H1 (cell line): ENCODE measurements around the gene ACTG1. TPM values are rescaled to one million over a fixed set of nuclear protein-coding genes. Genes with fewer than 3 reads are reported as not detected.

Experiments used
- CTCF ChIA-PET: fragments of 300-600 bp; sonication (Branson Sonifier 250); formaldehyde crosslinking; loops from one replicate; lab custom pipeline; 2021; ENCODE audit not compliant: partially characterized antibody; lab: Charles Lee
- POLR2A ChIA-PET: fragments of 300-600 bp; sonication (Branson Sonifier 250); formaldehyde crosslinking; loops from one replicate; lab custom pipeline; 2021; ENCODE audit warnings: inconsistent platforms; ENCODE audit not compliant: partially characterized antibody; lab: Charles Lee
- DNase-seq, 2 experiments: peaks; one replicate each; pipeline versions ENCODE4 v3.0.0 to v3.0.0-alpha.2; 2010 to 2022; ENCODE audit warnings: low spot score in 2 of 2, low read depth in 1 of 2, mixed read lengths in 1 of 2
- FAIRE-seq: peaks from 2 replicates; lab custom pipeline; 2011; peaks lifted over from hg19 to GRCh38; lab: Jason Lieb, UNC
- H2AFZ ChIP-seq: 2 replicates; pipeline ENCODE4 v1.8.1; 2012; ENCODE audit warnings: low read length, inconsistent platforms
- H2AK5ac ChIP-seq: 2 replicates; pipeline ENCODE4 v1.6.1; 2013; ENCODE audit warnings: low read depth, low read length
- H2BK120ac ChIP-seq: replicated peaks from 2 replicates; pipeline ENCODE3; 2013; ENCODE audit warnings: low read depth, low read length, inconsistent platforms
- H2BK12ac ChIP-seq: 2 replicates; pipeline ENCODE4 v1.6.1; 2013; ENCODE audit warnings: low read depth, low read length
- H2BK15ac ChIP-seq: 2 replicates; pipeline ENCODE4 v1.6.1; 2013; ENCODE audit warnings: low read length
- H2BK20ac ChIP-seq: 2 replicates; pipeline ENCODE4 v1.6.1; 2013; ENCODE audit warnings: low read length
- H2BK5ac ChIP-seq: 2 replicates; pipeline ENCODE4 v1.6.1; 2013; ENCODE audit warnings: low read depth, low read length
- H3K14ac ChIP-seq: 2 replicates; pipeline ENCODE4 v1.6.1; 2013; ENCODE audit warnings: inconsistent platforms; ENCODE audit not compliant: insufficient read length
- H3K18ac ChIP-seq: 2 replicates; pipeline ENCODE4 v1.6.1; 2013; ENCODE audit warnings: low read length; ENCODE audit errors: extremely low read depth
- H3K23ac ChIP-seq: 2 replicates; pipeline ENCODE4 v1.6.1; 2013; ENCODE audit warnings: inconsistent platforms; ENCODE audit not compliant: insufficient read length
- H3K23me2 ChIP-seq: 2 replicates; pipeline ENCODE4 v1.6.1; 2013; ENCODE audit warnings: low read depth, low read length
- H3K27ac ChIP-seq: 2 replicates; pipeline ENCODE4 v1.6.1; 2011; ENCODE audit warnings: low read depth, low read length, inconsistent platforms
- H3K27me3 ChIP-seq, 4 experiments: replicated peaks in 1 of 4; 1 replicate in 1 of 4; 2 replicates in 3 of 4; pipeline versions ENCODE4 v1.6.1 to v1.8.1; 2011 to 2013; ENCODE audit warnings: low read length in 3 of 4, mild to moderate bottlenecking in 3 of 4, inconsistent platforms in 2 of 4, mixed read lengths in 2 of 4, moderate library complexity in 1 of 4; ENCODE audit not compliant: control insufficient read depth in 3 of 4, insufficient read depth in 3 of 4; ENCODE audit errors: extremely low read depth in 1 of 4
- H3K36me3 ChIP-seq, 4 experiments: 2 replicates each; pipeline versions ENCODE4 v1.6.1 to v1.8.1; 2011 to 2013; ENCODE audit warnings: mild to moderate bottlenecking in 4 of 4, low read length in 3 of 4, moderate library complexity in 2 of 4, control low read depth in 1 of 4, inconsistent platforms in 1 of 4; ENCODE audit not compliant: insufficient read depth in 4 of 4, control insufficient read depth in 2 of 4
- H3K4ac ChIP-seq: replicated peaks from 2 replicates; pipeline ENCODE3; 2013; ENCODE audit warnings: low read length, low read depth, mixed read lengths, inconsistent platforms; ENCODE audit not compliant: insufficient read length
- H3K4me1 ChIP-seq, 4 experiments: replicated peaks in 1 of 4; 1 replicate in 1 of 4; 2 replicates in 3 of 4; pipeline versions ENCODE4 v1.6.1 to v1.8.1; 2011 to 2013; ENCODE audit warnings: low read length in 3 of 4, inconsistent platforms in 2 of 4, mixed read lengths in 1 of 4; ENCODE audit not compliant: insufficient read depth in 4 of 4, control insufficient read depth in 3 of 4
- H3K4me2 ChIP-seq, 2 experiments: 2 replicates each; pipeline versions ENCODE4 v1.6.1 to v1.8.1; 2011 to 2013; ENCODE audit warnings: low read depth in 2 of 2, low read length in 2 of 2, control low read depth in 1 of 2, inconsistent platforms in 1 of 2, mild to moderate bottlenecking in 1 of 2; ENCODE audit not compliant: insufficient read depth in 1 of 2
- H3K4me3 ChIP-seq, 4 experiments: fragments of 200-600, 300-600 bp in 1 of 4; sonication (generic), shearing (Covaris generic), sonication (Bioruptor Twin) in 1 of 4; 2 replicates each; pipeline versions ENCODE4 v1.5.1 to v1.8.1; 2011 to 2016; ENCODE audit warnings: low read length in 4 of 4, low read depth in 3 of 4, control low read depth in 2 of 4, inconsistent platforms in 2 of 4, mild to moderate bottlenecking in 2 of 4, mixed read lengths in 1 of 4, moderate library complexity in 1 of 4; ENCODE audit not compliant: insufficient read depth in 2 of 4; ENCODE audit errors: extremely low read depth in 1 of 4
- H3K56ac ChIP-seq: replicated peaks from 2 replicates; pipeline ENCODE3; 2013; ENCODE audit warnings: low read depth, mild to moderate bottlenecking, mixed read lengths, low read length, inconsistent platforms; ENCODE audit not compliant: insufficient read length
- H3K79me1 ChIP-seq: 2 replicates; pipeline ENCODE4 v1.6.1; 2013; ENCODE audit warnings: low read depth, low read length, control low read depth
- H3K79me2 ChIP-seq, 2 experiments: 2 replicates each; pipeline versions ENCODE4 v1.6.1 to v1.8.1; 2012 to 2013; ENCODE audit warnings: low read length in 2 of 2, mild to moderate bottlenecking in 2 of 2, inconsistent platforms in 1 of 2; ENCODE audit not compliant: insufficient read depth in 2 of 2, control insufficient read depth in 1 of 2
- H3K9ac ChIP-seq, 4 experiments: replicated peaks in 1 of 4; 1 replicate in 1 of 4; 2 replicates in 3 of 4; pipeline versions ENCODE4 v1.6.1 to v1.8.1; 2011 to 2013; ENCODE audit warnings: low read depth in 3 of 4, low read length in 3 of 4, control low read depth in 2 of 4, mild to moderate bottlenecking in 2 of 4, moderate library complexity in 2 of 4, inconsistent platforms in 1 of 4; ENCODE audit errors: extremely low read depth in 1 of 4
- H3K9me3 ChIP-seq, 2 experiments: 2 replicates each; pipeline versions ENCODE4 v1.6.1 to v1.8.1; 2012 to 2013; ENCODE audit warnings: mild to moderate bottlenecking in 2 of 2, moderate library complexity in 2 of 2, control low read depth in 1 of 2, inconsistent platforms in 1 of 2, low read depth in 1 of 2, low read length in 1 of 2, mixed read lengths in 1 of 2; ENCODE audit not compliant: insufficient read depth in 2 of 2
- H4K20me1 ChIP-seq, 2 experiments: replicated peaks in 1 of 2; 2 replicates each; pipeline versions ENCODE3 to v1.8.1; 2011 to 2013; ENCODE audit warnings: inconsistent platforms in 2 of 2, low read length in 2 of 2, mild to moderate bottlenecking in 1 of 2; ENCODE audit not compliant: insufficient read depth in 2 of 2, control insufficient read depth in 1 of 2
- H4K5ac ChIP-seq: 2 replicates; pipeline ENCODE4 v1.6.1; 2013; ENCODE audit warnings: low read length, low read depth, mixed read lengths, inconsistent platforms; ENCODE audit not compliant: insufficient read length
- H4K8ac ChIP-seq: 2 replicates; pipeline ENCODE4 v1.8.0; 2013; ENCODE audit warnings: mild to moderate bottlenecking, moderate library complexity, low read length, inconsistent platforms; ENCODE audit not compliant: insufficient read depth; ENCODE audit errors: extremely low read depth
- H4K91ac ChIP-seq: replicated peaks from 2 replicates; pipeline ENCODE3; 2013; ENCODE audit warnings: low read length, mixed read lengths, inconsistent platforms; ENCODE audit not compliant: insufficient read length
- CREB1 ChIP-seq: IDR thresholded peaks from 2 replicates; pipeline ENCODE4 v1.6.1; 2012; ENCODE audit warnings: inconsistent platforms
- EP300 ChIP-seq, 2 experiments: IDR thresholded peaks; 1 replicate in 1 of 2; 2 replicates in 1 of 2; pipeline ENCODE4 v1.6.1; 2011 to 2012; ENCODE audit warnings: low read depth in 2 of 2, low read length in 2 of 2, mild to moderate bottlenecking in 2 of 2, borderline replicate concordance in 1 of 2, inconsistent platforms in 1 of 2, moderate library complexity in 1 of 2
- GABPA ChIP-seq: IDR thresholded peaks from 2 replicates; pipeline ENCODE4 v1.6.1; 2011; ENCODE audit warnings: mild to moderate bottlenecking, low read length, moderate library complexity, borderline replicate concordance; ENCODE audit not compliant: insufficient read depth
- HDAC6 ChIP-seq: IDR thresholded peaks from one replicate; pipeline ENCODE4 v1.7.1; 2012; ENCODE audit warnings: low read depth, mild to moderate bottlenecking, inconsistent platforms, low read length, moderate library complexity
- KDM1A ChIP-seq: fragments of 200-600, 300-600 bp; sonication (generic); IDR thresholded peaks from 2 replicates; pipeline ENCODE4 v1.7.1; 2016; ENCODE audit warnings: mild to moderate bottlenecking, low read length, borderline replicate concordance
- KDM5A ChIP-seq: fragments of 200-600 bp; IDR thresholded peaks from 2 replicates; pipeline ENCODE4 v1.7.1; 2012; ENCODE audit warnings: mild to moderate bottlenecking, low read length, inconsistent platforms, mixed read lengths
- NANOG ChIP-seq: IDR thresholded peaks from 2 replicates; pipeline ENCODE4 v1.6.1; 2011; ENCODE audit warnings: low read length, low read depth, mild to moderate bottlenecking, inconsistent platforms; ENCODE audit not compliant: insufficient read depth, poor library complexity, severe bottlenecking
- SP4 ChIP-seq: IDR thresholded peaks from 2 replicates; pipeline ENCODE4 v1.6.1; 2012; ENCODE audit warnings: low read length, inconsistent platforms
- TBP ChIP-seq: IDR thresholded peaks from 2 replicates; pipeline ENCODE4 v1.6.1; 2011; ENCODE audit warnings: low read depth, low read length, improper control_type of control experiment
- WGBS, 2 experiments: shearing (Covaris generic) in 1 of 2; methylation state at CpG; one replicate each; pipeline versions ENCODE4 v1.1.6 to v1.1.7; 2013 to 2015; ENCODE audit warnings: low lambda C conversion rate in 2 of 2, mixed read lengths in 2 of 2, inconsistent platforms in 1 of 2, low coverage in 1 of 2, missing lambda C conversion rate in 1 of 2; ENCODE audit not compliant: insufficient replicate concordance in 2 of 2, insufficient coverage in 1 of 2, insufficient read length in 1 of 2; ENCODE audit errors: extremely low coverage in 1 of 2, missing lambda C conversion rate in 1 of 2; 5-methylcytosine and 5-hydroxymethylcytosine counted together
- polyA plus RNA-seq, 7 experiments: library from polyadenylated mRNA; depleted of rRNA in 3 of 7; stranded (reverse) in 5 of 7; unstranded in 2 of 7; fragments of >200 nt in 5 of 7; fragments of 200-250 nt in 2 of 7; gene quantifications; 1 replicate in 5 of 7; 2 replicates in 1 of 7; 4 replicates in 1 of 7; pipeline versions ENCODE4 v1.2.1 to v1.2.3, GENCODE V29; 2011 to 2013; ENCODE audit warnings: missing spikeins in 2 of 7, mixed read lengths in 2 of 7
- total RNA-seq: library from RNA; stranded (reverse); fragmentation: NEBNext Ultra II Directional; extraction: Animal tissue kit (Norgen Biotek cat#: 25700); gene quantifications from 2 replicates; pipeline ENCODE4 v1.2.1, GENCODE V29; 2021

The ACTG1 gene
- total and polyA plus RNA-seq, 2 of the 8 experiments (the other 6 are each of a cell fraction or from before 2014, with no cell fraction given), result 3,535 to 5,010 TPM

DNA sequence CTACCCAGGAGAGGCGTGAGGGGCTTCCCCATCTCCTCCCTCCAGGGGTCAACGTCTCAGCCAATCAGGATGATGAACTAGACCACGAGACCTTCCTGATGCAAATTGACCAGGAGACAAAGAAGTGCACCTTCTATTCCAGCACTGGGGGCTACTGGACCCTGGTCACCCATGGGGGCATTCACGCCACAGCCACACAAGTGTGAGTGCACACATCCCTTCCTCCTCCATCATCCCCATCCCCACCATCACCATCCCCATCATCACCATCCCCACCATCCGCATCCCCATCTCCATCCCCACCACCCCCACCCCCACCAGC lies 22.4 kb upstream of the ACTG1 start:
- Histone ChIP-seq H3K9ac (no peak overlapping the region), H2BK15ac (no peak overlapping the region), H2AFZ (no peak overlapping the region), H2BK20ac (no peak overlapping the region), H3K4me3 (no peak overlapping the region), H4K8ac (no peak overlapping the region), H2AK5ac (no peak overlapping the region), H4K5ac (no peak overlapping the region), H3K4me1 (peaks cover 0 to 11% (median 5%) of the 10 kb centered on the region in 4 experiments; a peak in 5 of 7 replicates), H2BK12ac (no peak overlapping the region), H3K36me3 (no peaks in the 10 kb centered on the region), H3K79me2 (no peaks in the 10 kb centered on the region), H3K9me3 (peaks cover 4 to 8% of the 10 kb centered on the region in 2 experiments; a peak in 2 of 4 replicates), H3K23me2 (peaks cover 28% of the 10 kb centered on the region; the same call in 1 of the 2 replicates), H3K27ac (no peak overlapping the region), H3K27me3 (peaks cover 8 to 28% (median 24%) of the 10 kb centered on the region in 4 experiments; a peak in 6 of 7 replicates), H2BK5ac (no peak overlapping the region), H4K20me1 (peaks cover 2 to 7% of the 10 kb centered on the region in 2 experiments), H4K91ac (no peak overlapping the region), H3K4ac (no peak overlapping the region), H3K23ac (no peak overlapping the region), H3K56ac (no peak overlapping the region), H2BK120ac (no peak overlapping the region), H3K14ac (no peak overlapping the region), H3K18ac (no peak overlapping the region), H3K4me2 (no peak overlapping the region), H3K79me1 (0 out of 2 replicates have a peak, but pooled peaks cover 3% of the 10 kb centered on the region)
- FAIRE-seq (no peak), DNase-seq (no peak)
- WGBS, 2 experiments, result 58% methylated on average over 3 of the region's 5 CpGs; no CpG with 5 or more reads in 1 of the 2 experiments
- CTCF ChIA-PET, result interaction anchor here (0.9 kb wide), 1 partner anchor 51 kb away, joined by 3 read pairs; no protein-coding TSS in a partner anchor
- POLR2A ChIA-PET, result interaction anchor here (1.4 to 2.8 kb wide), 4 partner anchors 12 to 25 kb away, joined by 4 to 16 read pairs (median 10); partner anchors contain the start of gene ACTG1
- TF ChIP-seq TBP (no peak), GABPA (no peak), CREB1 (no peak), KDM5A (no peak), HDAC6 (no peak), SP4 (no peak), NANOG (no peak), KDM1A (no peak), EP300 (IDR thresholded peaks at IDR 0.05; ENCODE audit: borderline replicate concordance in 1 of 2, low read depth in 2 of 2, low read length in 2 of 2) (no peak)
